Activated CD8-positive, alpha-beta T cell treated with anti-CD3 and anti-CD28 coated beads for 36 hours (primary cell): ENCODE measurements around the gene DCAF4. TPM values are rescaled to one million over a fixed set of nuclear protein-coding genes. Genes with fewer than 3 reads are reported as not detected.

Source experiments
- ATAC-seq: fragments of 200-7000 bp; cut with Tn5 transposase; one replicate; pipeline ENCODE4 v1.10.0; 2021; ENCODE audit warnings: mild to moderate bottlenecking, moderate library complexity
- CTCF ChIA-PET: fragments of 350-600 bp; sonication (Branson Sonifier 250); formaldehyde crosslinking; loops from one replicate; lab custom pipeline; 2021; ENCODE audit warnings: antibody characterized with exemption; lab: Charles Lee
- POLR2A ChIA-PET: fragments of 350-600 bp; sonication (Branson Sonifier 250); formaldehyde crosslinking; loops from one replicate; lab custom pipeline; 2021; ENCODE audit warnings: antibody characterized with exemption; lab: Charles Lee
- DNase-seq: peaks from one replicate; pipeline ENCODE4 v3.0.0-alpha.2; 2020
- H3K27ac Mint-ChIP-seq: one replicate; pipeline ENCODE4 v1.8.0; 2021; ENCODE audit warnings: mild to moderate bottlenecking, mixed read lengths
- H3K27me3 Mint-ChIP-seq: one replicate; pipeline ENCODE4 v1.8.0; 2021; ENCODE audit warnings: mixed read lengths
- H3K36me3 Mint-ChIP-seq: one replicate; pipeline ENCODE4 v1.8.0; 2021; ENCODE audit warnings: low read depth, mixed read lengths
- H3K4me1 Mint-ChIP-seq: one replicate; pipeline ENCODE4 v1.8.0; 2021; ENCODE audit warnings: low read depth, mixed read lengths
- H3K4me3 Mint-ChIP-seq: one replicate; pipeline ENCODE4 v1.8.0; 2021; ENCODE audit warnings: mild to moderate bottlenecking, moderate library complexity, mixed read lengths
- H3K9me3 Mint-ChIP-seq: one replicate; pipeline ENCODE4 v1.8.0; 2021; ENCODE audit warnings: mixed read lengths
- intact Hi-C: fragments of 100-400 bp; cut with micrococcal nuclease; formaldehyde crosslinking; loops from one replicate; pipeline ENCODE4 v1.10.0; 2022
- total RNA-seq, 2 experiments: library from RNA; stranded (reverse); gene quantifications; one replicate each; pipeline ENCODE4 v1.2.3, GENCODE V29; 2021
- TF ChIP-seq, protein P1 (sequence below): fragments of 200-600 bp; IDR thresholded peaks from one replicate; pipeline ENCODE4 v1.8.0; 2022; ENCODE audit warnings: antibody characterized with exemption, mild to moderate bottlenecking

The DCAF4 gene
- total RNA-seq, 2 experiments from 2014 or later, result 17.9 to 19.4 TPM

DNA sequence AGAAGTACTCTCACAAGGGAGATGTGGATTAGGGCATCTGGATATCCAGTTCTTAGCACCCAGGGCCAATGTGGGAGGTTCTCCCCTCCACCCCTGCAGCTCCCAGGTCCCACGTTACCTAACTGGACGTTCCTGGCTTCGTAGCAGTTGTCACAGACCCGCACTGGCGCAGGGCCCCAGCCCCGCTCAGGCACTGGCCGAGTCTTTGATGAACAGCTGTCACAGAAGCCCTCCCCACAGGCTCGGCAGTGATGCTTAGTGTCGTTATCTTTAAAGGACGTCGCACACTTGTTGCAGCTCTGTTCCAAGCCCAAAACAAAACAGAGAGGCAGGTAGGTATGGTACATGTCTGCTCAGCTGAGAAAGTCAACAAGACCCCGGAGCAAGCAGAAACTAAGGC, 48.4 kb downstream of the DCAF4 start:
- H3K27me3 Mint-ChIP-seq, result no peaks in the 10 kb centered on the region
- intact Hi-C loops, result no loop called here
- H3K4me3 Mint-ChIP-seq, result no peak overlapping the region
- no peak overlapping the region for H3K27ac Mint-ChIP-seq
- H3K4me1 Mint-ChIP-seq, result no peaks in the 10 kb centered on the region
- CTCF ChIA-PET, result interaction anchor here (1.8 kb wide), 1 partner anchor 26 kb away, joined by 5 read pairs; no protein-coding TSS in a partner anchor
- H3K36me3 Mint-ChIP-seq, result peaks cover 14% of the 10 kb centered on the region
- DNase-seq, result no peak
- POLR2A ChIA-PET, result no interaction called here
- no peaks in the 10 kb centered on the region for H3K9me3 Mint-ChIP-seq
- ATAC-seq, result no peak
- TF ChIP-seq, protein P1, sequence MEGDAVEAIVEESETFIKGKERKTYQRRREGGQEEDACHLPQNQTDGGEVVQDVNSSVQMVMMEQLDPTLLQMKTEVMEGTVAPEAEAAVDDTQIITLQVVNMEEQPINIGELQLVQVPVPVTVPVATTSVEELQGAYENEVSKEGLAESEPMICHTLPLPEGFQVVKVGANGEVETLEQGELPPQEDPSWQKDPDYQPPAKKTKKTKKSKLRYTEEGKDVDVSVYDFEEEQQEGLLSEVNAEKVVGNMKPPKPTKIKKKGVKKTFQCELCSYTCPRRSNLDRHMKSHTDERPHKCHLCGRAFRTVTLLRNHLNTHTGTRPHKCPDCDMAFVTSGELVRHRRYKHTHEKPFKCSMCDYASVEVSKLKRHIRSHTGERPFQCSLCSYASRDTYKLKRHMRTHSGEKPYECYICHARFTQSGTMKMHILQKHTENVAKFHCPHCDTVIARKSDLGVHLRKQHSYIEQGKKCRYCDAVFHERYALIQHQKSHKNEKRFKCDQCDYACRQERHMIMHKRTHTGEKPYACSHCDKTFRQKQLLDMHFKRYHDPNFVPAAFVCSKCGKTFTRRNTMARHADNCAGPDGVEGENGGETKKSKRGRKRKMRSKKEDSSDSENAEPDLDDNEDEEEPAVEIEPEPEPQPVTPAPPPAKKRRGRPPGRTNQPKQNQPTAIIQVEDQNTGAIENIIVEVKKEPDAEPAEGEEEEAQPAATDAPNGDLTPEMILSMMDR, result no peak

DNA sequence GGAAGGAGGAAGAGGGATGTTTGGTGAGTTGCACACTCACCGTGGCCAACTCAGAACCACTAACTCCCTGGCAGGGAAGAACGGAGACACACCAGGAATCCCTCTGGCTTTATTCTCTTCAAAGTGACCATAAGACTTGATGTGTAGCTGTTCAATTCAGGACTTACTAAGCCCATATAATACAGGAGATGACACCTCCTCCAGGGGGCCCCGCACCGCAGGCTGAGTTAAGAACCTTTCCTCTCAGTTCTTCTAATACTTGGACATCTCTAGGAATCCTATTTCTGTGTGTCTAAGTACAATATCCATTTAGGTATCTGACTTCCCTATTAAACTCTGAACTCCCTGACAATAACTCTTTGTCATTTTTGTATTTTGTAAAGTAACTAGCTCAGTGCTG, 49.5 kb downstream of the DCAF4 start:
- ATAC-seq (no peak), DNase-seq (peak; percentile 46)
- Mint-ChIP-seq H3K27ac (no peak overlapping the region), H3K4me3 (no peak overlapping the region), H3K27me3 (no peaks in the 10 kb centered on the region), H3K4me1 (no peaks in the 10 kb centered on the region), H3K36me3 (peaks cover 8% of the 10 kb centered on the region), H3K9me3 (no peaks in the 10 kb centered on the region)
- CTCF ChIA-PET, result interaction anchor here (1.8 kb wide), 1 partner anchor 27 kb away, joined by 5 read pairs; no protein-coding TSS in a partner anchor
- intact Hi-C loops, result no loop called here
- POLR2A ChIA-PET, result interaction anchor here (1.3 kb wide), 1 partner anchor 11 kb away, joined by 3 read pairs; no protein-coding TSS in a partner anchor
- TF ChIP-seq, protein P1, result no peak

DNA sequence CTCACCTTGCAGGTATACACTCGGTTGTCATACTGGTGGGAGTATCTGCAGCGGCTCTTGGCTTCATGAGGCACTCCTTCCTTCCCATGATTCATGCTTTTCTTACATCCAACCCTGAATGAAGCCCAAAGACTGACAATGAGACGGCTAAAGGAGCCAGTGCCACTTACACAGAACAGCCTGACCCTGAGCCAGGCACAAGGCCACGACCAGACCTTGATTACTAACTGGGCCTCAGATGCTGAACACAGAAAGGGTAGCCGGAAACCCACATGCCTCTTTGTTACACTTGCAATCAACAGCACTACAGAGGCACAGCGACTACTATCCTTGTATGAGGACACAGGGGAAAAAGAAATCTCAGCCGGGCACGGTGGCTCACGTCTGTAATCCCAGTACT, 52.6 kb downstream of the DCAF4 start:
- ChIA-PET POLR2A (no interaction called here), CTCF (no interaction called here)
- H3K36me3 Mint-ChIP-seq, result peaks cover 15% of the 10 kb centered on the region
- ATAC-seq, result no peak
- intact Hi-C loops, result no loop called here
- no peaks in the 10 kb centered on the region for H3K9me3 Mint-ChIP-seq
- no peaks in the 10 kb centered on the region for H3K4me1 Mint-ChIP-seq
- no peak for DNase-seq
- H3K4me3 Mint-ChIP-seq, result no peak overlapping the region
- TF ChIP-seq, protein P1, result no peak
- H3K27ac Mint-ChIP-seq, result no peak overlapping the region
- H3K27me3 Mint-ChIP-seq, result no peaks in the 10 kb centered on the region

DNA sequence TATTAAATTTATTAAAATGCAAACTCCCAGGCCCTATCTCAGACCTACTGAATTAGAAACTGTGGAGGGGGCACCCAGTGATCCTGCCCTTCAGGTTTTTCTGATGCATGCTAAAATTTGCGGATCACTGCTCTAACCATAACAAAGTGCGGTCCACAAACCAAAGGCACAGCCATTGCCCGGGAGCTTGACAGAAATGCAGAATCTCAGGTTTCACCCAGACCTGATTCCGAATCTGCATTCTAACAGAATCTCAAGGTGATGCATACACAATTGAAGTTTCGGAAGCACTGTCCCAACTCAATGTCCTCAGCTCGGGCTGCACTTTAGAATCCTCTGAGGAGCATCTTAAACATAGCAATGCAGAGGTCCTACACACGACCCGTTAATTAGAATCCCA, 54.6 kb downstream of the DCAF4 start:
- peaks cover 23% of the 10 kb centered on the region for H3K36me3 Mint-ChIP-seq
- H3K9me3 Mint-ChIP-seq, result no peaks in the 10 kb centered on the region
- DNase-seq (no peak), ATAC-seq (no peak)
- H3K27me3 Mint-ChIP-seq, result no peaks in the 10 kb centered on the region
- H3K4me3 Mint-ChIP-seq, result no peak overlapping the region
- intact Hi-C loops, result no loop called here
- POLR2A ChIA-PET, result interaction anchor here (0.9 kb wide), 1 partner anchor 14 kb away, joined by 3 read pairs; no protein-coding TSS in a partner anchor
- TF ChIP-seq, protein P1, result no peak
- CTCF ChIA-PET, result no interaction called here
- H3K4me1 Mint-ChIP-seq, result no peaks in the 10 kb centered on the region
- H3K27ac Mint-ChIP-seq, result no peak overlapping the region

DNA sequence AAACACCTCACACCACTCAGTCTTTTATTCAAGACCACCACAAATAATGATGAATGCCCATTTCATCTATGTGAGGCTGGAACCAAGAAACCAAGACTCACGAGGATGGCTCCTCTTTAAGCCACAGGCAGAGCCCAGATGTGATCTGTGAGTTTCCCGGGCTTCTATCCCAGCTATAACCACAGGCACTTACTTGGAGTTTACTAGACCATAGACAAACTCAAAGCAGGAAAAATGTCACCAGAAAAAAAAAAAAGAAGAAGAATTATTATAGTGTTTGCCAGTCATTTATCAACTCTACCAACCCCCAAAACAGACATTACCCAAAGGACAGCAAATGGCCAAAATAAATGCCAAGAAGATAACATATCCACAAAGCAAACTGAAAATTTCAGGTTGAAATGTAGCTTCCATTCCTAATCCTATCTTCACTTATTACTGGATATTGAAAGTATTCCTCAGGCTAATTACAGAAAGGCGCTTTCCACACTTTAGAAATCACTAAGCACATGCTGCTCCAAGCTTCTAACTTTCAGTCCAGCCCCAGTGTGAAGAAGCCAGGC, 56.0 kb downstream of the DCAF4 start:
- CTCF ChIA-PET, result no interaction called here
- intact Hi-C loops, result no loop called here
- peaks cover 23% of the 10 kb centered on the region for H3K36me3 Mint-ChIP-seq

More for the DNA sequence above, 56.0 kb downstream of the DCAF4 start:
- ATAC-seq (no peak), DNase-seq (no peak)
- Mint-ChIP-seq H3K27me3 (no peaks in the 10 kb centered on the region), H3K27ac (no peak overlapping the region), H3K9me3 (no peaks in the 10 kb centered on the region), H3K4me3 (no peak overlapping the region), H3K4me1 (no peaks in the 10 kb centered on the region)
- POLR2A ChIA-PET, result interaction anchor here (0.6 to 0.9 kb wide), 2 partner anchors 75 to 1431 kb away, joined by 3 read pairs; no protein-coding TSS in a partner anchor
- TF ChIP-seq, protein P1, result no peak
